GM19238 (cell line): ENCODE measurements around the gene LRRC3B.

ENCODE experiments used
- DNase-seq: peaks from one replicate; pipeline ENCODE4 v3.0.0; 2011; ENCODE audit warnings: low spot score; ENCODE audit not compliant: insufficient read length

The LRRC3B gene

DNA sequence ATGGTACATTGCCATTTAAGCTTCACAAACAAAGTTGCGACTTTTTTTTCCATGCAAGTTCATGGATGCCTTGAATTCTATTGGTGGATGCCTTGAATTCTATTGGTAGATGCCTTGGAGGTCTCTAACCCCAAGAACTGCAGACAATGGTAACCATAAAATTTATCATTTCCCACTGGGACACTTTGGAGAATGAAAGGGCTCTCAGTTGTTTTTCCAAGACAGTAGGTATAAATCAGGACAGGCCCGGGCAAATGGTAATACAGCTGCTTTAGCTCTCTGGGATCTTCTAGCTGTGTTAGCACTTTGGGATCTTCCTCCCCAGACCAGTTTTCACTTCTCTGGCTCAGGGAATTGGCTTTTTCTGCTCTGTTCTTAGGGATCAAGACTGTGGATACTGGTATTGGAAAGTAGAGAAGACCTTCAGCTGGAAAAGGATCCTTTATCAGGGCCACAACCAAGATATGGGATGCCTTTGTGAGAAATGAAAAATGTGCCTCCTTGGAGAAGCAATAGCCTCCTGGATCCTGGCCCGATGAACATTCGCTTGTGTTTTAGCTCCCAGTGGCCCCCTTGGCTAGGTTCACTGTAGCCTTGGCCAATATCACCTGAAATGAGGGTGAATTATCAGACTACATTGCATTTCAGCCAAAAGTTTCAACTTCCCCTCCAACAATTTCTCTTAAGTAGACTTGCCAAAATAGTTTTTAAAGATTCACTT, 8.3 kb downstream of the LRRC3B start:
- DNase-seq = no peak

DNA sequence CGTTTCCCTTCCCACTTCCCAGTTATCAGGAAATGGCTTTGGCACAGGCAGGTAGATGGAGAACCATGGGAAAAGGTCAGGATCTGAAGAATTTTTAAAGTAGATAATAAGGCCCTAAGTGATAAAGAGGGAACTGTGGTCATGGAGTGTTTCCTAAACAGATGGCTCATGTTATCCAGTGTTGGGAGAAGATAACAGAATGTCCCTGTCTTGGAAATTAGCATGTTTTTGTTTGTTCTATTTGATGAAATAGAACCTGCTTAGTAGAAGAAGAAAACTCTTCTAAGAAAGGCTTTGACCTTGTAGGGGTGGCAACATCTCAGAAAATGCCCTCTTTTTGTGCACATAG, 8.8 kb downstream of the LRRC3B start:
- no peak for DNase-seq

- no peak for DNase-seq
These were observed 12.0 kb downstream of the LRRC3B start for GRCh38 chr3:26634601-26635000.

DNA sequence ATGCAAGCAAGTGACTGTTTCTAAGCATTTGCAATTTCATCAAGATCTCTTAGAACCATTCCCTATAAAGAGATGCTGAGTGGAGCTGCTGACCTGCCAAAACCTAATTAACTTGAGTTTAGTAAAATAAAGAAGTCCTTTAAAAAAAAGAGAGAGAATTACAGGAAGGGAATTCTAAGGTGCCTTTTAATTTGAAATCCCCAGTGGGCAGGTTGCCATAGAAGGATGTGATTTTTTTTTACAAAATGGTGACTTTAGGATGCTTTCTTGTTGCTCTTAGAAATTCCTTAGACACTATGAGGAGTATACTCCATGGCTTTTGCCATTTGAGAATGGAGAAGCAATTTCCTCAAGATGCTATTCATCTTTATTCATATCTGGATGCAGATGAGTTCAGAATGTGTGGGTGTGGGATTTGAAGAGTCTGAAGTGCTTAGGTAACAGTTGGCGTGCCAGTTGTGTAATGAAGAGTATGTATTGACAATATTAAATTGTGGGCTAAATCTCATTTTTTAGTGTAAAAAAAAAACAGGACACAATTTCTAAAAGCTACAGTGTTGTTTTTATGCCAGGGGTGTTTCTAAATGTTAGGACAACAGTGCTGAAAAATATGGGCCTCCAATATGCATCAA, 13.6 kb downstream of the LRRC3B start:
- no peak for DNase-seq

DNA sequence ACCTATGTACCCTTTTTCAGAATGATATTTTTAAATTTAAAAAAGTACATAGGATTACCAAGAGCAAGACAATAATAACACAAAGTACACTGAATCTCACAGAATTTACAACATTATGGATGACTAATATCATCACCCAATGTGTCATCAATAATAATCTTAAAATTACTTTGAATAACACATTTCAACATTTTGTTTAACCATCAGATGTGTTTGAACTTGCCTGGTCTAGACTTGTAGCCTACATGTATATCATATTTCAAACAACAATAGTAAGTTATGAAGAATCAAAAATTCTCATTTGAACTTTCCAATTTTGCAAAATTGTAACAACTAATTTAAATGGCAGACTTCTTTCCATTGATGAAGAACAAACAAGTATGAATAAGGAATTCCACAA, 15.1 kb downstream of the LRRC3B start:
- no peak for DNase-seq

- no peak for DNase-seq
These were observed 15.5 kb downstream of the LRRC3B start for GRCh38 chr3:26638113-26638512.

DNA sequence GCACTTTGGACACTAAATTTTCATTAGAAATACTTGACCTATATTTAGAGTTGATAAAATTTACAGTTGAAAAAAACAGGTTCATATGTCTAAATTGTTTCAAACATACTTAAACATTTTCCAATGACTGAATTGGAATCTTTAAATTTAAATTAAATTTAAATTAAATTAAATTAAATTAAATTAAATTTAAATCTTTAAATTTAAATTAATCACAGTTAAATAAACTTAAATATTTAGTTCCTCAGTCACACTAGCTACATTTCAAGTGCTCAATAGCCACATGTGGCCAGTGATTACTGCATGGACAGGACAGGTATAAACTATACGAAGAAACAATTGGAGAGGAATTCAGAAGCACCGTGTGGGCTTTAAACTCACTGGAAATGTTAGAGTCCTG, 16.8 kb downstream of the LRRC3B start:
- DNase-seq = no peak

- no peak for DNase-seq
These were observed 24.5 kb downstream of the LRRC3B start for GRCh38 chr3:26647078-26647477.

DNA sequence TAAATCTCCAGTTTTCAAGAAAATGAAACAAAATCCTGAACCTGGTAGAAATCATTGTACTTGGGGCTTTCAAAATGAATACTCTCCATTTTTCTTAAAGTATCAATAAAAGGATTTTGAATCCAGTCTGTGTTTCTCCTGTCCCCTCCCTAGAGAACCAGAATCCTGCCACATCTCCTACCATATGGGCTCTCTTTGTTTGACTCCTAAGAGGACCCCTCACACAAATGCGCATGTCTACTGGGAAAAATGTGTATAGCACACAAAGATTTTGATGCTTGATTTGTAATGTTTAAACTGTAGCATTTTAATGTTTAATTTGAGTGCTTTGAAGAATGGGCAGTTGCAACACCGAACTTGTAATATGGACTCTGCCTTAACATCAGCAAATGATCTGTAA, 25.9 kb downstream of the LRRC3B start:
- no peak for DNase-seq

DNA sequence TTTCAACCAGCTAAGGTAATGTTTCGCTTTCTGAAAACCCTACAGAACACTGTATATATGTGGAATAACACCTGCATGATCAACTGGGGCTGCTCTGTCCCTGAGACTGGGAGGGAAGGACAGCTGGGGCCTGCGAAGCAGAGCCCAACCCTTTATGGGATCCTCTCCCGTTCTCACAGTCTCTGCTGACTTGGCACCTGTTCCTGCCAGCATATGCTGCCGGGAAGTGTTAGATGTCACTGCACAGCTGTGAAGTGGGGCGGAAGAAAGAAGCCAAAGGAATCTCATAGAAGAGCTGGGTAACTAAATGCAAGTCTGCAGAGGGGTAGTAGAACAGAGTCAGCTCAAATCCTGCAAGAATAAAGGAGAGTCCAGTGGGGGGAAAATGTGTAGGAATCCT, 29.6 kb downstream of the LRRC3B start:
- DNase-seq = no peak

DNA sequence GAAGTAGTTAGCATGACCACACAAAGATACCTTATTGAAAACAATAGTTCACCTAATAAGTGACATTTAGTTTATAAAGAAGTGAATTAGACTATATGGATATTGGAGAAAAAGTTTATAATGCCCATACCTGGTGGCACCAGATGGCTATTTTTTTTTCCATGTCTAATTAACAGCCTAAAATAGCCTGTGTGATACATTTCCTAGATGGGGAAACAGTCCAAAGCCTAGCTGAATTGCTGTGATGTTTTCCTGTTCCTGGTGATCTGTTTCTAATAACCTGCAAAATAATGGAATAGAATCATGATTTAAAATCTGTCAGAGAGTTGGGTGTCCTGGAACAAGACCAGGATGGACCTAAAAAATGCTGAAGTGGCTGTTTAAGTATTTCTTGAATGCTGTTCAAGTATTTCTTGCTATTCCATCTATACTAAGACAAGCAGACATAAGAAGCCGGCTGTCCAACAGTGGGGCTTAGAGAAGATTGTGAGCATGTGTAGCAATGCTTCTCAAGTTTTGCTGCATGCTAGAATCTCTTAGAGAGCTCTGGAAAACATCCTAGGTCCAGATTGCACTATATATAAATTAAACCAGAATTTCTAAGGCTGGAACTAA, 31.3 kb downstream of the LRRC3B start:
- DNase-seq = no peak

DNA sequence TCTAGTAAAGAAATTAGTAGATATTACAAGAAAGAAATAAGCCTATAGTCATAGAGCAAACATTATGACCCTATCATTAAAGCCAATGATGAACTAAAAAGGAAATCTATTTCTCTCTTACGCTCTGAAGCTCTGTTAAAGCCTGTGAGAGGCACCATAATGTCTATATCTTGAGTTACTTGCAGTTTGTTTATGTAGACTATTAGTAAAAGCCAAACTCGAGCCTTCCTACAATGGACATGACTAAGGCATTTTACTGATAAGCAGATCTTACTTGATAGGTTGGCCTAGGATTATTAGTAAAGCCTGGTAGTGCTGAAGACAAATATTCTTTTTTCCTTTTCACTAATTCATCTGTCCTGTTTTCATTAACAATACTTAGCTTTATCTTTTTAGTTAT, 32.7 kb downstream of the LRRC3B start:
- no peak for DNase-seq

DNA sequence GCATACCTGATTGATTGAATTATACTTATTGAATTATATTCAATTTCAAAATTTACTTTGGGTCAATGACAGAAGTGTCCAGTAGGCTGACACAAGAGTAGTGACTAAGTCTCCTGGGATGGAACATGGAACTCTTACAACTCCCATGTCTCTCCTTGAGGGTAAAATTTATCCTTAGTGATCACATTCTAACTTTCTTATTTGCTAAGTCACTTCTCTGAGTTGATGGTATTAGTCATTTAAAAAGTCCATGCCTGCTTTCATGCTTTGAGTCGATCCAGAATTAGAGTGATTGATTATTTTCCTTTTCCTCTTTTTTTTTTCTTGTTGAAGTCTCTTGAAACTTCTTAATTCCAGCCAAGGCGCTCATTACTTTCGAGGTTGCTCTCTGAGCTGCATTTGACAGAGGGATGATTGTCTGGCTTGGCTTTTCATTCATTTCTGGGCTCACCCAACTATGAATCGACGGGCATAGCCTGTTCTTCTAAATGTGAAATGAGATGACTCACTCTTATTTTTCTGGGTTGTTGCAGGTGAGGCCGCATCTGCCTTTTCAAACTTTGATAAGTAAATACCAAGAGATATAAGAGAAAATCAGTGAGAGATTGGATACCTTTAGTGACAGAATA, 34.9 kb downstream of the LRRC3B start:
- DNase-seq = no peak

DNA sequence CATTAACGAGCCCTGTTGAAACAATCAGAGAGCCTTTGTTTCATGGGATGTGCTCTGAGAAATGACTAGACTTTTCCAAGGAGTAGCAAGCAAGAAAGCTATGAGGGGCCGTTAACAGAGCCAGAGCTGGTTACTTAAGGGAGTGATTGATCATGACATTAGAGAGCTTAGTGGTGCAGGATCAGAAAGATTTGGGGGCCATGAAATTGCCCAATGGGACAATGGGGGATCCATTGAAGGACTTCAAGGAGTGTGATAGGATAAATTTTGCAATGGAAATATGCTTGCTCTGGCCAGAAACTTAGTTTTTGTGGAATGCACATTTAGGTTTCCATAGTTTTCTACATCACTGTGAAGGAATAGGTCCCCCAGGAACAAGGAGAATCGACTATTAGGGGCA, 45.6 kb downstream of the LRRC3B start:
- no peak for DNase-seq

DNA sequence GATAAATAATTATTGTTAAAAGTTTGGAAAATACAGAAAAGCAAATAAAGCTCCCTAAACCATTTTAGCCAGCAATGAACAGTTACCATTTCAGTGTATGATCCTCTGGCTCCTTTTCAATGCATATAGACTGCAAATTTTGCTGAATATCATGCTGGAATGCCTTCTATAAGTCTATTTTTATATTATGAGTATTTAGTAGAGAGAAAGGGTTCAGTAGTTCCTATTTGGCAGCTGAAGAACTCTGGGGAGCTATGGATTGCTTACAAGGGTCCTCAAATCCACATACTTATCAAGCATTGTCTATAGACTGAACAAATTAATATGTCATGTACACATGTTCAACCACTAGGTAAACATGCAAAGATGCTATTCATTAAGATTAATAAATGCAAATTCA, 46.1 kb downstream of the LRRC3B start:
- DNase-seq = no peak

DNA sequence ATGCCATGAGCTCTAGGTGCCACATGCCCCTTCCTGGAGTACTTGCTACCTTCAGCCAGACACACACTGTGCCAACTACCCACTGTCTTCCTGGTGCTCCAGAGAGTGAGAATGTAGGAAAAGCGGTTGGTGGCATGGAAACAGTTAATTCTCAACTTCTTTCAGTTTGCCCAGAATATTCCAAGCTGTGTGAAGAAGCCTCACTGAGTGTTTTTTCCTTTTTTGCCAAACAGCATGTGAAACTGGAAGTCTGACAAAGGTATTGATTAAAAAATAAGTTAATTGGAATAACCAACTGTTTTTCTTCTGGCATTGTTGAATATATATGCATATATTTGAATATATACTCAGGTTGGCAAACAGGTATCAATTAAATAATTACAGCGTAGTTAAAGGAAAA, 52.8 kb downstream of the LRRC3B start:
- DNase-seq = no peak

DNA sequence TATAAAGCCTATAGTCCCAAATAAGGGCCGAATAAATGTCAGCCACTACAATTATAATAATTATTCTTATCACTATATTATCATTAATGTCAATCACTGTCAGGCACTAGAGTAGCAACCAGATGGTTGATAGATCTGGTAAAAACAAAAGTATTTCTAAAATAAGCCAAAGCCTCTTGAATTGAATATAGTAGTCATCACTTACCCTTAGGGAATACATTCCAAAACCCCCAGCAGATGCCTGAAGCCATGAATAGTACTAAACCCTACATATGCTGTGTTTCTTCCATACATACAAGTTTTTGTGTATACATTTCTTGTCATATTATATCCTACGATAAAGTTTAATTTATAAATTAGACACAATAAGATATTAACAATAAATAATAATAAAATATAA, 59.1 kb downstream of the LRRC3B start:
- no peak for DNase-seq

DNA sequence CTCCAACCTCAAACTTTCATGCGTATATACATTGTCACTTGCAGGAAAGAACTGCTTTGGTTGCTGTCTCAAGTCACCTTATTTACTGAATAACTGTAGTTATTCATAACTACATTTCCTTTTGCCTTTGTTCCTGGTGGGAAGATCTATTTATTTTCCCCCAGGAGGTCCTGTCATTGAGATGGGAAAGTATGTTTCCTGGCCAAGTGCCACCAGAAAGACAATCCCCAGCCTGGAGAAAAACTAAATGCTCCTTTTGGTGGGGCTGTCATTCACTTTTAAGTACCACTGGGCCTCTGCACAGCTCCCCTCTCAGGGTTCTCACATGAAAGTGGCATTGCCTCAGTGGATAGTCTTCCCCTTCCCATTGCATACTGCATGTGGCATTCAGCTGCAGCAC, 59.8 kb downstream of the LRRC3B start:
- no peak for DNase-seq

- DNase-seq = no peak
These were observed 61.3 kb downstream of the LRRC3B start for GRCh38 chr3:26683902-26684301.

- DNase-seq = no peak
These were observed 64.9 kb downstream of the LRRC3B start for GRCh38 chr3:26687466-26687865.

- no peak for DNase-seq
These were observed 77.0 kb downstream of the LRRC3B start for GRCh38 chr3:26699553-26699952.

- DNase-seq = no peak
These were observed 80.9 kb downstream of the LRRC3B start for GRCh38 chr3:26703519-26703918.

GRCh38 chr3:26704736-26705135, 82.2 kb downstream of the LRRC3B start:
- no peak for DNase-seq
